KMS-11 (cell line): Measurements from ENCODE around the gene STEAP3.
"Not testable (repeated sequence)": the region's sequence is repeated elsewhere in the genome, so short reads cannot be mapped to it uniquely, and the experiment has no call there.

Experiments used
- H2AFZ ChIP-seq: fragments of 200-600 bp; sonication (generic); 2 replicates; pipeline ENCODE4 v1.6.1; 2016; ENCODE audit warnings: antibody characterized with exemption, mixed run types, low read depth
- H3K27ac ChIP-seq: fragments of 200-600 bp; sonication (generic); 2 replicates; pipeline ENCODE4 v1.6.1; 2016; ENCODE audit warnings: mild to moderate bottlenecking, mixed run types
- H3K27me3 ChIP-seq: fragments of 200-600 bp; sonication (generic); 2 replicates; pipeline ENCODE4 v1.6.1; 2017; ENCODE audit warnings: mild to moderate bottlenecking, low read depth, mixed run types, moderate library complexity; ENCODE audit not compliant: insufficient read depth
- H3K36me3 ChIP-seq: fragments of 200-600 bp; sonication (generic); 2 replicates; pipeline ENCODE4 v1.6.1; 2017; ENCODE audit warnings: mild to moderate bottlenecking, mixed run types; ENCODE audit not compliant: insufficient read depth
- H3K4me1 ChIP-seq: fragments of 200-600 bp; sonication (generic); 2 replicates; pipeline ENCODE4 v1.6.1; 2016; ENCODE audit warnings: mild to moderate bottlenecking, low read depth, mixed run types; ENCODE audit not compliant: poor library complexity, severe bottlenecking
- H3K4me2 ChIP-seq: fragments of 200-600 bp; sonication (generic); 2 replicates; pipeline ENCODE4 v1.7.0; 2016; ENCODE audit warnings: mild to moderate bottlenecking, mixed run types
- H3K4me3 ChIP-seq: fragments of 200-600 bp; sonication (generic); IDR thresholded peaks from 2 replicates; pipeline ENCODE4 v1.6.1; 2017; ENCODE audit warnings: low read depth, low read length, mixed read lengths; ENCODE audit not compliant: insufficient read depth
- H3K79me2 ChIP-seq: fragments of 200-600 bp; sonication (generic); 2 replicates; pipeline ENCODE4 v1.6.1; 2016; ENCODE audit warnings: low read depth, mixed run types; ENCODE audit not compliant: insufficient read depth
- H3K9ac ChIP-seq: fragments of 200-600 bp; sonication (generic); 2 replicates; pipeline ENCODE4 v1.6.1; 2016; ENCODE audit warnings: mild to moderate bottlenecking, mixed run types
- H4K20me1 ChIP-seq: fragments of 200-600 bp; sonication (generic); 2 replicates; pipeline ENCODE4 v1.6.1; 2016; ENCODE audit warnings: mild to moderate bottlenecking, mixed run types; ENCODE audit not compliant: insufficient read depth
- CTCF ChIP-seq: fragments of 200-600 bp; sonication (generic); conservative IDR thresholded peaks from 2 replicates; pipeline ENCODE4 v1.6.1; 2017; ENCODE audit warnings: low read depth, mild to moderate bottlenecking, antibody characterized with exemption, low read length, moderate library complexity, mixed read lengths

STEAP3 gene

GRCh38 chr2:119276864-119277263 lies 53.2 kb downstream of the STEAP3 start:
- Histone ChIP-seq H4K20me1 (no peaks in the 10 kb centered on the region), H3K4me3 (no peak overlapping the region), H3K27me3 (no peaks in the 10 kb centered on the region), H3K4me1 (no peaks in the 10 kb centered on the region), H3K9ac (no peak overlapping the region), H3K36me3 (no peaks in the 10 kb centered on the region), H3K27ac (no peak overlapping the region), H2AFZ (no peak overlapping the region), H3K4me2 (no peak overlapping the region), H3K79me2 (no peaks in the 10 kb centered on the region)
- no peak for TF ChIP-seq CTCF

- H2AFZ ChIP-seq, H3K9ac ChIP-seq, H3K4me2 ChIP-seq, H3K4me3 ChIP-seq, H3K27me3 ChIP-seq, H3K27ac ChIP-seq, H4K20me1 ChIP-seq, H3K4me1 ChIP-seq, H3K36me3 ChIP-seq, H3K79me2 ChIP-seq: not testable (repeated sequence)
Measured at GRCh38 chr2:119278385-119278784, 54.8 kb downstream of the STEAP3 start.

GRCh38 chr2:119278946-119279345 lies 55.3 kb downstream of the STEAP3 start:
- Histone ChIP-seq H2AFZ (no peak overlapping the region), H3K36me3 (no peaks in the 10 kb centered on the region), H3K79me2 (no peaks in the 10 kb centered on the region), H3K4me2 (no peak overlapping the region), H3K4me3 (no peak overlapping the region), H3K9ac (no peak overlapping the region), H3K27ac (no peak overlapping the region), H3K27me3 (no peaks in the 10 kb centered on the region), H4K20me1 (no peaks in the 10 kb centered on the region), H3K4me1 (no peaks in the 10 kb centered on the region)
- TF ChIP-seq CTCF: no peak

DNA sequence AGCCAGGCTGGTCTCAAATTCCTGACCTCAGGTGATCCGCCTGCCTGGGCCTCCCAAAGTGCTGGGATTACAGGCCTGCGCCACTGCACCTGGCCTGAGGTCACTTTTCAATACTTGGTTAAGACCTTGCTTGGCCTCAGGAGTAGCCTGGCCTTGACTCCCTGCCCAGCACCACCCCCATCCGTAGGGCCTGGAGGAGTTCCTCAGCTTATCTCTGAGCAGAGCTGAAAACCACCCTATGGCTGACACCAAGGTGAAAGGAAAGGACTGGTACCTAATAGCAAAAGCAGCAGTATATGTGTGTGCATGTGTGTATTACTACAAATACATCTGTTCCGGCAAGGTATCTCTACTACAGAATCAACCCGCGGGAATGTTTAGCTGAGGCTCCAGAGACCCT lies 56.0 kb downstream of the STEAP3 start:
- no peak overlapping the region for H3K27ac ChIP-seq
- TF ChIP-seq CTCF: no peak
- H3K9ac ChIP-seq: no peak overlapping the region
- H3K79me2 ChIP-seq: no peaks in the 10 kb centered on the region
- no peaks in the 10 kb centered on the region for H4K20me1 ChIP-seq
- H3K27me3 ChIP-seq: no peaks in the 10 kb centered on the region
- no peak overlapping the region for H3K4me2 ChIP-seq
- no peaks in the 10 kb centered on the region for H3K4me1 ChIP-seq
- H3K4me3 ChIP-seq: no peak overlapping the region
- H2AFZ ChIP-seq: no peak overlapping the region
- no peaks in the 10 kb centered on the region for H3K36me3 ChIP-seq

- Histone ChIP-seq H3K36me3 (no peaks in the 10 kb centered on the region), H3K79me2 (no peaks in the 10 kb centered on the region), H2AFZ (no peak overlapping the region), H3K4me1 (no peaks in the 10 kb centered on the region), H3K9ac (no peak overlapping the region), H3K27ac (no peak overlapping the region), H3K27me3 (no peaks in the 10 kb centered on the region), H3K4me3 (no peak overlapping the region), H3K4me2 (no peak overlapping the region), H4K20me1 (no peaks in the 10 kb centered on the region)
- TF ChIP-seq CTCF: no peak
Measured at GRCh38 chr2:119280680-119281079, 57.0 kb downstream of the STEAP3 start.
